OCI-LY3 (cell line): Measurements from ENCODE around the gene PBX4.

Source experiments
- CTCF ChIP-seq: fragments of 200-600, 300-600 bp; sonication (generic); IDR thresholded peaks from 2 replicates; pipeline ENCODE4 v1.5.1; 2014; ENCODE audit warnings: antibody characterized with exemption, low read length, low read depth
- EZH2phosphoT487 ChIP-seq: fragments of 200-600 bp; shearing (Covaris generic); IDR thresholded peaks from 2 replicates; pipeline ENCODE4 v1.6.1; 2018; ENCODE audit warnings: antibody characterized with exemption, mixed run types, low read depth

GRCh38 chr19:19520989-19521388 lies 97.5 kb downstream of the PBX4 start:
- no peak for TF ChIP-seq CTCF
- no peak for TF ChIP-seq EZH2phosphoT487
